ENCODE measurements around the gene RIMS3.

DNA sequence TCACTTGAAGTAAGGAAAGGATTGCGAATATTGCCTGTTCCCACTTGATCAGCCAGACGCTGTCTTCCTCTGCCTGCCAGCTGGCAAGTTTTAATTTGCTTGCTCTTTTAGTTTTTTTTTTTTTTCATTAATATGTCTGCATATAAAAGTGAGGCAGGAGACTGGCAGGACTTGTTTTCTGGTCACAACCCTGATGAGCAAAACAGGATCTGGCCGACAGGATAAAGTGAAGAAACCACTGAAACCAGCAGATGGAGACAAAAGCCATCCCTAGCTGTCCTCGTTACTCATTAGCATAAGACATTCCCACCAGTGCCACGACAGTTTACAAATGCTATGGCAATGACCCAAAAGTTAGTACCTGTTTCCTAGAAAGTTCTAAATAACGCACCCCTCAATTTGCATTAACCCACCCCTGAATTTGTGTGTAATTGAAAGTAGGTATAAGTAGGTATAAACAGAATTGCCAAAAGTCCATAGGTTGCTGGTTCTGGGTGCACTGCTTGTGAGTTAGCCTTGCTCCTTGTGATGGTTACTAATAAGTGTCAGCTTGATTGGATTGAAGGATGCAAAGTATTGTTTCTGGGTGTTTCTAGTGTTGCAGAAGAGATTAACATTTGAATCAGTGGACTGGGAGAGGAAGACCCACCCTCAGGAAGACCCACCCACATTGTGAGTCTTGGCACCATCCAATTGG, 73.2 kb downstream of the RIMS3 start:
- TF ChIP-seq, protein P1, sequence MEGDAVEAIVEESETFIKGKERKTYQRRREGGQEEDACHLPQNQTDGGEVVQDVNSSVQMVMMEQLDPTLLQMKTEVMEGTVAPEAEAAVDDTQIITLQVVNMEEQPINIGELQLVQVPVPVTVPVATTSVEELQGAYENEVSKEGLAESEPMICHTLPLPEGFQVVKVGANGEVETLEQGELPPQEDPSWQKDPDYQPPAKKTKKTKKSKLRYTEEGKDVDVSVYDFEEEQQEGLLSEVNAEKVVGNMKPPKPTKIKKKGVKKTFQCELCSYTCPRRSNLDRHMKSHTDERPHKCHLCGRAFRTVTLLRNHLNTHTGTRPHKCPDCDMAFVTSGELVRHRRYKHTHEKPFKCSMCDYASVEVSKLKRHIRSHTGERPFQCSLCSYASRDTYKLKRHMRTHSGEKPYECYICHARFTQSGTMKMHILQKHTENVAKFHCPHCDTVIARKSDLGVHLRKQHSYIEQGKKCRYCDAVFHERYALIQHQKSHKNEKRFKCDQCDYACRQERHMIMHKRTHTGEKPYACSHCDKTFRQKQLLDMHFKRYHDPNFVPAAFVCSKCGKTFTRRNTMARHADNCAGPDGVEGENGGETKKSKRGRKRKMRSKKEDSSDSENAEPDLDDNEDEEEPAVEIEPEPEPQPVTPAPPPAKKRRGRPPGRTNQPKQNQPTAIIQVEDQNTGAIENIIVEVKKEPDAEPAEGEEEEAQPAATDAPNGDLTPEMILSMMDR (IDR thresholded peaks at IDR 0.05; ENCODE audit: insufficient read depth, low read depth, low read length): peak; percentile 44
- no peak for TF ChIP-seq EZH2 (IDR thresholded peaks at IDR 0.05; ENCODE audit: insufficient read depth, low read length)
